SJSA1 (cell line): ENCODE measurements around the gene BACE2. TPM values are rescaled to one million over a fixed set of nuclear protein-coding genes. Genes with fewer than 3 reads are reported as not detected.
"Not testable (repeated sequence)": the region's sequence is repeated elsewhere in the genome, so short reads cannot be mapped to it uniquely, and the experiment has no call there.

Experiments
- DNase-seq, 2 experiments: peaks; one replicate each; pipeline ENCODE4 v3.0.0-alpha.2; 2015 to 2020; ENCODE audit warnings: low spot score in 2 of 2, low read depth in 1 of 2
- H3K27ac ChIP-seq: fragments of 250-450 bp; sonication (Bioruptor Pico); 2 replicates; pipeline ENCODE4 v1.5.1; 2020; ENCODE audit warnings: mild to moderate bottlenecking, moderate library complexity
- H3K27me3 ChIP-seq: fragments of 250-450 bp; sonication (Bioruptor Pico); replicated peaks from 2 replicates; pipeline ENCODE4 v1.5.1; 2020; ENCODE audit warnings: mild to moderate bottlenecking, moderate library complexity
- H3K36me3 ChIP-seq: fragments of 250-450 bp; sonication (Bioruptor Pico); 2 replicates; pipeline ENCODE4 v1.5.1; 2020; ENCODE audit warnings: mild to moderate bottlenecking
- H3K4me1 ChIP-seq: fragments of 250-450 bp; sonication (Bioruptor Pico); replicated peaks from 2 replicates; pipeline ENCODE4 v1.6.1; 2021; ENCODE audit warnings: mild to moderate bottlenecking
- H3K4me3 ChIP-seq: fragments of 250-450 bp; sonication (Bioruptor Pico); 2 replicates; pipeline ENCODE4 v1.5.1; 2020; ENCODE audit warnings: mild to moderate bottlenecking
- H3K9me3 ChIP-seq: fragments of 250-450 bp; sonication (Bioruptor Pico); replicated peaks from 2 replicates; pipeline ENCODE4 v1.5.1; 2020; ENCODE audit warnings: mild to moderate bottlenecking
- total RNA-seq: library from RNA; depleted of rRNA; stranded (reverse); fragments of >200 nt; shearing (Covaris generic); gene quantifications from 2 replicates; pipeline ENCODE4 v1.2.3, GENCODE V29; 2014

BACE2 gene
- total RNA-seq, 1 experiment from 2014 or later: 0.50 TPM

GRCh38 chr21:41235201-41235600 lies 67.2 kb downstream of the BACE2 start:
- Histone ChIP-seq H3K36me3 (no peaks in the 10 kb centered on the region), H3K27me3 (no peaks in the 10 kb centered on the region), H3K9me3 (no peaks in the 10 kb centered on the region; the same call in 1 of the 2 replicates), H3K4me1 (no peaks in the 10 kb centered on the region), H3K4me3 (no peak overlapping the region), H3K27ac (no peak overlapping the region)
- DNase-seq: no peak

- no peak overlapping the region for H3K4me3 ChIP-seq
- H3K27me3 ChIP-seq: no peaks in the 10 kb centered on the region
- no peaks in the 10 kb centered on the region; the same call in 1 of the 2 replicates for H3K9me3 ChIP-seq
- DNase-seq: no peak
- H3K27ac ChIP-seq: no peak overlapping the region
- no peaks in the 10 kb centered on the region for H3K36me3 ChIP-seq
- H3K4me1 ChIP-seq: no peaks in the 10 kb centered on the region
Observed at GRCh38 chr21:41236352-41236973, 68.5 kb downstream of the BACE2 start.

DNA sequence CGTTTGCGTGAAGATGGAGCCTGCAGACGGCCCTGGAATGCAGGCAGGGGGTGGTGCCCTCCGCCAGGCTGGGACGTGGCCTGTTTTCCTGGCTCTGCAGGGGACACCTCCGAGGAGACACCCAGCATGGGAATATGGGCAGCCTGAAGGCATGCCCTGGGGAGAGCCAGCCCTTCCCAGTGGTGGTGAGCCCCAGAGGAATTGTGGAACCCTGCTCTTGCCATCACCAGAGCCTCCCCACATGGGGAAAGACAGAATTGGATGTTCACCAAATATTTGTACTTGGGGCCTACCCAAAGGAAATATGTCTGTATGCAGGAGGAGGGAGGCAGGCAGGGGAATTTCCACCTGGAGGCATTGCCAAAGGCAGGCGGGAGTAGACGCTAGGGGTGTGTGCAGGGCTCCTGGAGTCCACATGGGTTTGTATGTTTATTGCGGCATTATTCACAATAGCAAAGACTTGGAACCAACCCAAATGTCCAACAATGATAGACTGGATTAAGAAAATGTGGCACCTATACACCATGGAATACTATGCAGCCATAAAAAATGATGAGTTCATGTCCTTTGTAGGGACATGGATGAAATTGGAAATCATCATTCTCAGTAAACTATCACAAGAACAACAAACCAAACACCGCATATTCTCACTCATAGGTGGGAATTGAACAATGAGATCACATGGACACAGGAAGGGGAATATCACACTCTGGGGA lies 70.3 kb downstream of the BACE2 start:
- H3K4me3 ChIP-seq: not testable (repeated sequence)

GRCh38 chr21:41240040-41240439 lies 72.1 kb downstream of the BACE2 start:
- no peak overlapping the region for H3K4me3 ChIP-seq
- DNase-seq: no peak
- H3K27ac ChIP-seq: no peak overlapping the region
- no peaks in the 10 kb centered on the region for H3K36me3 ChIP-seq
- no peaks in the 10 kb centered on the region for H3K4me1 ChIP-seq
- H3K27me3 ChIP-seq: no peaks in the 10 kb centered on the region
- no peaks in the 10 kb centered on the region for H3K9me3 ChIP-seq

More for the DNA sequence above, 70.3 kb downstream of the BACE2 start:
- H3K27me3 ChIP-seq, H3K4me1 ChIP-seq, H3K36me3 ChIP-seq, DNase-seq, H3K9me3 ChIP-seq, H3K27ac ChIP-seq: not testable (repeated sequence)

GRCh38 chr21:41241341-41241740 lies 73.4 kb downstream of the BACE2 start:
- H3K4me1 ChIP-seq: no peaks in the 10 kb centered on the region
- no peak overlapping the region for H3K4me3 ChIP-seq
- no peak overlapping the region for H3K27ac ChIP-seq
- no peaks in the 10 kb centered on the region for H3K9me3 ChIP-seq
- H3K27me3 ChIP-seq: no peaks in the 10 kb centered on the region
- DNase-seq: no peak
- H3K36me3 ChIP-seq: no peaks in the 10 kb centered on the region

- Histone ChIP-seq H3K27ac (no peak overlapping the region), H3K4me3 (no peak overlapping the region), H3K9me3 (no peaks in the 10 kb centered on the region), H3K27me3 (no peaks in the 10 kb centered on the region), H3K36me3 (no peaks in the 10 kb centered on the region), H3K4me1 (no peaks in the 10 kb centered on the region)
- DNase-seq: no peak
Observed at GRCh38 chr21:41242238-41242829, 74.4 kb downstream of the BACE2 start.

GRCh38 chr21:41243107-41243506 lies 75.1 kb downstream of the BACE2 start:
- H3K9me3 ChIP-seq: no peaks in the 10 kb centered on the region
- H3K4me1 ChIP-seq: no peaks in the 10 kb centered on the region
- H3K27ac ChIP-seq: no peak overlapping the region
- H3K4me3 ChIP-seq: no peak overlapping the region
- H3K27me3 ChIP-seq: no peaks in the 10 kb centered on the region
- no peak for DNase-seq
- H3K36me3 ChIP-seq: no peaks in the 10 kb centered on the region

DNA sequence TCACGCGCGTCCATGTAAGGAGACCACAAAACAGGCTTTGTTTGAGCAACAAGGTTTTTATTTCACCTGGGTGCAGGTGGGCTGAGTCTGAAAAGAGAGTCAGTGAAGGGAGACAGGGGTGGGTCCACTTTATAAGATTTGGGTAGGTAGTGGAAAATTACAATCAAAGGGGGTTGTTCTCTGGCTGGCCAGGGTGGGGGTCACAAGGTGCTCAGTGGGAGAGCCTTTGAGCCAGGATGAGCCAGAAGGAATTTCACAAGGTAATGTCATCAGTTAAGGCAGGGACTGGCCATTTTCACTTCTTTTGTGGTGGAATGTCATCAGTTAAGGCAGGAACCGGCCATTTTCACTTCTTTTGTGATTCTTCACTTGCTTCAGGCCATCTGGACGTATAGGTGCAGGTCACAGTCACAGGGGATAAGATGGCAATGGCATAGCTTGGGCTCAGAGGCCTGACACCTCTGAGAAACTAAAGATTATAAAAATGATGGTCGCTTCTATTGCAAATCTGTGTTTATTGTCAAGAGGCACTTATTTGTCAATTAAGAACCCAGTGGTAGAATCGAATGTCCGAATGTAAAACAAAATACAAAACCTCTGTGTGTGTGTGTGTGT lies 76.4 kb downstream of the BACE2 start:
- not testable (repeated sequence) for H3K4me3 ChIP-seq, H3K36me3 ChIP-seq, H3K27me3 ChIP-seq, H3K27ac ChIP-seq, H3K9me3 ChIP-seq, DNase-seq, H3K4me1 ChIP-seq

- Histone ChIP-seq H3K4me3 (no peak overlapping the region), H3K36me3 (no peaks in the 10 kb centered on the region), H3K27me3 (no peaks in the 10 kb centered on the region), H3K27ac (no peak overlapping the region), H3K9me3 (no peaks in the 10 kb centered on the region; the same call in 1 of the 2 replicates), H3K4me1 (no peaks in the 10 kb centered on the region)
- DNase-seq: no peak
Observed at GRCh38 chr21:41245509-41246135, 77.7 kb downstream of the BACE2 start.

- Histone ChIP-seq H3K4me3 (no peak overlapping the region), H3K27ac (no peak overlapping the region), H3K4me1 (no peaks in the 10 kb centered on the region), H3K36me3 (no peaks in the 10 kb centered on the region), H3K27me3 (no peaks in the 10 kb centered on the region), H3K9me3 (no peaks in the 10 kb centered on the region; the same call in 1 of the 2 replicates)
- DNase-seq: no peak
Observed at GRCh38 chr21:41246808-41247207, 78.8 kb downstream of the BACE2 start.

DNA sequence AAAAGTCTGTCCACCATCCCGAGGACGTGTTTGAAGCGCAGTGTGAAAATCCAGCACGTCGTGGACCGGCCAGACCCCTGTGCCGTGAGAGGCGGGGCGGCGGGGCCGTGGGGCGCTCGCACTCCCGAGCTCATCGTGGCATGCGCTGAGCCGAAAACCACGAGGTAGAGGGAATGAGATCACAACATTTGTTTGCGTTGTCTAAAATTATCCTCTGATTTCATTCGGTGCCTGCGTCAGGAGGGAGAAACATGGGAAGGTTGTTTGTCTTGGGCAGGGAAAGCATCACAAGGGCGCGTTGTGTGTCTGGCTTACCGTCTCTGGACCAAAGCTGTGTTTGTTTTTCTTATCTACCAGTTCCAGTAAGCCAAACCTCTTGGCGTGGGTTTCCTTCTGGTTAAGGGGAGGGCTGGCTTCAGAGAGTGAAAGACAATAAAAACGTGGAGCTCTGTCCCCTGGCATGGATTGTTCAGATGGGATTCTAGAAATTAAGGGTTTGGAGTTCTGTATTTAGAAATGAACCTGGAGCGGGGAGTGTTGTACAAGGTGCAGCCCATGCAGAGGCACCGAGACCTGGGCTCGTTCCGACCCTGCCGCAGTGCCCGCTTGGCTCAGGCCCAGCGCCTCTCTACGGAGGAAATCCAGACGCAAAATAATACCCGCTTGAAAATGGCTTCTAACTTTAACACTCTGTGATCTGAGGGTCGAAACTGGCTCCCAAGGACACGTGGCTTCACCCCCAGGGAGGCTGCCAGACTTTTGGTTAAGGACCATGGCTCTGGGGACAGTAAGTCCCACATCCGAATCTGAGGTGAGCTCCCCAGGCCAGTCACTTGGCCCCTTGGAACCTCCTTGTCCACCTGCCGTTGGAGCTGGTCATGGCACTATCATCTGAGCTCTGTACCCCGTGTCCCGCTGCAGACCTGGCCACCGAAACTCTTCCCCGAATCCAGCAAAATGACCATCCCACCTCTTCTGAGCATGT lies 79.9 kb downstream of the BACE2 start:
- DNase-seq: peak in 1 of 2 experiments; percentile 28
- Histone ChIP-seq H3K27ac (no peak overlapping the region), H3K27me3 (no peaks in the 10 kb centered on the region), H3K9me3 (no peaks in the 10 kb centered on the region; the same call in 1 of the 2 replicates), H3K4me1 (no peaks in the 10 kb centered on the region), H3K36me3 (no peaks in the 10 kb centered on the region), H3K4me3 (no peak overlapping the region)

DNA sequence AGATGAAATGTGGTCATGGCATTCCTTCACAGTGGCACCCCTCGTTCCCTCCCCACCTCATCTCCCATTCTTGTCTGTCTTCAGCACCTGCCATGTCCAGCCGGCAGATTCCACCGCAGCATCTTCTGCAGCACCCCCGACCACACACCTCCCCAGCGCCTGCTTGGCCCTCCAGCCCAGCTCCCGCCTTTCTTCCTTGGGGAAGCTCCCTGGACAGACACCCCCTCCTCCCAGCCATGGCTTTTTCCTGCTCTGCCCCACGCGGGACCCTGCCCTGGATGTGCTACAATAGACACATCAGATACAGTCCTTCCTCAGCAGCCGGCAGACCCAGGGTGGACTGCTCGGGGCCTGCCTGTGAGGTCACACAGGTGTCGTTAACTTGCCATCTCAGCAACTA lies 81.5 kb downstream of the BACE2 start:
- H3K36me3 ChIP-seq: no peaks in the 10 kb centered on the region
- peak in 1 of 2 experiments; percentile 34 for DNase-seq
- no peaks in the 10 kb centered on the region for H3K27me3 ChIP-seq
- no peaks in the 10 kb centered on the region; the same call in 1 of the 2 replicates for H3K9me3 ChIP-seq
- no peak overlapping the region for H3K4me3 ChIP-seq
- no peak overlapping the region for H3K27ac ChIP-seq
- H3K4me1 ChIP-seq: no peaks in the 10 kb centered on the region

DNA sequence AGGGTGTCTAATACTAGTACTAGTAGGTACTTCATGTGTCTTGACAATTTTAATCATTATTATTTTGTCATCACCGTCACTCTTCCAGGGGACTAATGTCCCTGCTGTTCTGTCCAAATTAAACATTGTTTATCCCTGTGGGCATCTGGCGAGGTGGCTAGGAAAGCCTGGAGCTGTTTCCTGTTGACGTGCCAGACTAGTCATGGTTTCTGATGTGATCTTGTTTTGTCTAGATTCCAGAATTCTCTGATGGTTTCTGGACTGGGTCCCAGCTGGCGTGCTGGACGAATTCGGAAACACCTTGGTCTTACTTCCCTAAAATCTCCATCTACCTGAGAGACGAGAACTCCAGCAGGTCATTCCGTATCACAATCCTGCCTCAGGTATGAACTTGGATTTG lies 82.6 kb downstream of the BACE2 start:
- H3K27ac ChIP-seq: no peak overlapping the region
- H3K4me3 ChIP-seq: no peak overlapping the region
- no peak for DNase-seq
- no peaks in the 10 kb centered on the region for H3K27me3 ChIP-seq
- no peaks in the 10 kb centered on the region for H3K36me3 ChIP-seq
- no peaks in the 10 kb centered on the region for H3K4me1 ChIP-seq
- H3K9me3 ChIP-seq: no peaks in the 10 kb centered on the region; the same call in 1 of the 2 replicates
